H9 (cell line): ENCODE measurements around the gene AKT1. TPM values are rescaled to one million over a fixed set of nuclear protein-coding genes. Genes with fewer than 3 reads are reported as not detected.
"Not testable (repeated sequence)": the region's sequence is repeated elsewhere in the genome, so short reads cannot be mapped to it uniquely, and the experiment has no call there.

ENCODE experiments used
- DNase-seq: peaks from one replicate; pipeline ENCODE4 v3.0.0-alpha.2; 2017
- H2AFZ ChIP-seq: one replicate; pipeline ENCODE4 v1.6.1; 2013; ENCODE audit warnings: mild to moderate bottlenecking, low read length, control low read depth, moderate library complexity
- H2AK5ac ChIP-seq: 2 replicates; pipeline ENCODE4 v1.6.1; 2013; ENCODE audit warnings: low read length, control low read depth, mixed read lengths; ENCODE audit not compliant: insufficient read length
- H2BK120ac ChIP-seq: one replicate; pipeline ENCODE4 v1.6.1; 2013; ENCODE audit warnings: low read depth, mild to moderate bottlenecking, low read length, control low read depth, inconsistent platforms; ENCODE audit not compliant: poor library complexity, severe bottlenecking
- H2BK12ac ChIP-seq: 2 replicates; pipeline ENCODE4 v1.6.1; 2013; ENCODE audit warnings: low read length, control low read depth, mixed read lengths, low read depth; ENCODE audit not compliant: insufficient read length
- H2BK15ac ChIP-seq: 2 replicates; pipeline ENCODE4 v1.6.1; 2013; ENCODE audit warnings: low read depth, low read length, control low read depth
- H2BK20ac ChIP-seq: one replicate; pipeline ENCODE4 v1.6.1; 2013; ENCODE audit warnings: low read depth, mild to moderate bottlenecking, low read length, control low read depth, inconsistent platforms; ENCODE audit not compliant: poor library complexity, severe bottlenecking
- H2BK5ac ChIP-seq: 2 replicates; pipeline ENCODE4 v1.6.1; 2013; ENCODE audit warnings: low read length, control low read depth, mixed read lengths; ENCODE audit not compliant: insufficient read length
- H3K14ac ChIP-seq: 2 replicates; pipeline ENCODE4 v1.6.1; 2013; ENCODE audit warnings: low read length, control low read depth; ENCODE audit not compliant: insufficient read depth
- H3K18ac ChIP-seq: 2 replicates; pipeline ENCODE4 v1.6.1; 2013; ENCODE audit warnings: low read depth, mild to moderate bottlenecking, mixed read lengths, low read length, control low read depth; ENCODE audit not compliant: insufficient read length
- H3K23ac ChIP-seq: 2 replicates; pipeline ENCODE4 v1.6.1; 2013; ENCODE audit warnings: low read length, control low read depth, mixed read lengths, low read depth; ENCODE audit not compliant: insufficient read length
- H3K23me2 ChIP-seq: 2 replicates; pipeline ENCODE4 v1.6.1; 2013; ENCODE audit warnings: low read depth, mild to moderate bottlenecking, mixed read lengths, low read length, control low read depth; ENCODE audit not compliant: insufficient read length, poor library complexity, severe bottlenecking
- H3K27ac ChIP-seq: 2 replicates; pipeline ENCODE4 v1.5.1; 2013; ENCODE audit warnings: low read length, control low read depth, mixed read lengths, low read depth; ENCODE audit not compliant: insufficient read length
- H3K27me3 ChIP-seq: 2 replicates; pipeline ENCODE4 v1.6.1; 2013; ENCODE audit warnings: low read length, control low read depth, inconsistent platforms; ENCODE audit not compliant: insufficient read depth
- H3K4ac ChIP-seq: 2 replicates; pipeline ENCODE4 v1.6.1; 2013; ENCODE audit warnings: low read depth, mild to moderate bottlenecking, control low read depth, inconsistent platforms, low read length, moderate library complexity
- H3K4me1 ChIP-seq: 2 replicates; pipeline ENCODE4 v1.6.1; 2013; ENCODE audit warnings: low read length, control low read depth, inconsistent platforms; ENCODE audit not compliant: insufficient read depth
- H3K4me2 ChIP-seq: 2 replicates; pipeline ENCODE4 v1.6.1; 2013; ENCODE audit warnings: low read length, control low read depth, mixed read lengths; ENCODE audit not compliant: insufficient read length, insufficient read depth
- H3K56ac ChIP-seq: 2 replicates; pipeline ENCODE4 v1.6.1; 2013; ENCODE audit warnings: low read depth, mild to moderate bottlenecking, mixed read lengths, low read length, control low read depth; ENCODE audit not compliant: insufficient read length
- H3K79me1 ChIP-seq: 2 replicates; pipeline ENCODE4 v1.6.1; 2013; ENCODE audit warnings: low read depth, mild to moderate bottlenecking, moderate library complexity, low read length, control low read depth, inconsistent platforms; ENCODE audit not compliant: insufficient read depth, poor library complexity, severe bottlenecking
- H3K79me2 ChIP-seq: 2 replicates; pipeline ENCODE4 v1.6.1; 2013; ENCODE audit warnings: low read length, control low read depth, inconsistent platforms; ENCODE audit not compliant: insufficient read depth
- H3K9ac ChIP-seq: 2 replicates; pipeline ENCODE4 v1.6.1; 2013; ENCODE audit warnings: low read length, control low read depth, mixed read lengths; ENCODE audit not compliant: insufficient read length; ENCODE audit errors: extremely low read depth
- H3K9me3 ChIP-seq: one replicate; pipeline ENCODE4 v1.6.1; 2013; ENCODE audit warnings: low read depth, low read length, inconsistent platforms; ENCODE audit not compliant: control insufficient read depth
- H3T11ph ChIP-seq: one replicate; pipeline ENCODE4 v1.6.1; 2013; ENCODE audit warnings: mild to moderate bottlenecking, low read length, control low read depth, inconsistent platforms
- H4K20me1 ChIP-seq: one replicate; pipeline ENCODE4 v1.6.1; 2013; ENCODE audit not compliant: control insufficient read depth, insufficient read length, insufficient read depth
- H4K5ac ChIP-seq: 2 replicates; pipeline ENCODE4 v1.6.1; 2013; ENCODE audit warnings: low read depth, mild to moderate bottlenecking, mixed read lengths, low read length, control low read depth; ENCODE audit not compliant: insufficient read length
- H4K8ac ChIP-seq: replicated peaks from 2 replicates; pipeline ENCODE4 v1.6.1; 2013; ENCODE audit warnings: low read length, control low read depth, mixed read lengths, low read depth; ENCODE audit not compliant: insufficient read length
- H4K91ac ChIP-seq: 2 replicates; pipeline ENCODE4 v1.6.1; 2013; ENCODE audit warnings: low read depth, mild to moderate bottlenecking, moderate library complexity, mixed read lengths, low read length, control low read depth; ENCODE audit not compliant: insufficient read length
- H3K27ac Mint-ChIP-seq, 3 experiments: 2 replicates in 2 of 3; 3 replicates in 1 of 3; pipeline ENCODE4 v1.8.0; 2020 to 2021; ENCODE audit warnings: mixed read lengths in 3 of 3, mild to moderate bottlenecking in 1 of 3, moderate library complexity in 1 of 3
- H3K27me3 Mint-ChIP-seq: 2 replicates; pipeline ENCODE4 v1.8.0; 2021; ENCODE audit warnings: low read depth, mild to moderate bottlenecking, moderate library complexity, mixed read lengths
- H3K36me3 Mint-ChIP-seq, 3 experiments: 2 replicates in 2 of 3; 3 replicates in 1 of 3; pipeline ENCODE4 v1.8.0; 2020 to 2021; ENCODE audit warnings: low read depth in 3 of 3, mixed read lengths in 3 of 3; ENCODE audit not compliant: insufficient read depth in 1 of 3
- H3K4me1 Mint-ChIP-seq, 2 experiments: 2 replicates each; pipeline ENCODE4 v1.8.0; 2020; ENCODE audit warnings: mixed read lengths in 2 of 2
- H3K4me3 Mint-ChIP-seq, 2 experiments: 2 replicates in 1 of 2; 3 replicates in 1 of 2; pipeline ENCODE4 v1.8.0; 2020 to 2021; ENCODE audit warnings: mild to moderate bottlenecking in 2 of 2, mixed read lengths in 2 of 2, moderate library complexity in 1 of 2
- H3K9me3 Mint-ChIP-seq, 2 experiments: 2 replicates in 1 of 2; 3 replicates in 1 of 2; pipeline ENCODE4 v1.8.0; 2020; ENCODE audit warnings: mild to moderate bottlenecking in 2 of 2, mixed read lengths in 2 of 2, moderate library complexity in 1 of 2
- CTCF ChIP-seq: fragments of 200-600 bp; sonication (generic); conservative IDR thresholded peaks from 3 replicates; pipeline ENCODE4 v1.8.0; 2021; ENCODE audit warnings: antibody characterized with exemption, mild to moderate bottlenecking
- WGBS: extraction: QIAGEN DNeasy Blood & Tissue Kit; methylation state at CpG from one replicate; pipeline ENCODE4 v1.1.7; 2013; ENCODE audit warnings: missing lambda C conversion rate, low lambda C conversion rate, mixed read lengths; ENCODE audit not compliant: insufficient read length; ENCODE audit errors: extremely low coverage; 5-methylcytosine and 5-hydroxymethylcytosine counted together
- total RNA-seq: library from RNA; stranded (reverse); gene quantifications from 2 replicates; pipeline ENCODE4 v1.2.1, GENCODE V29; 2021

Gene AKT1
- total RNA-seq, 1 experiment from 2014 or later, result 101 TPM

GRCh38 chr14:104751539-104752422, 43.8 kb downstream of the AKT1 start:
- Histone ChIP-seq H3K56ac (no peak overlapping the region), H2BK20ac (no peak overlapping the region), H2AFZ (no peak overlapping the region), H3K9ac (no peak overlapping the region), H4K5ac (no peak overlapping the region), H3K27ac (no peak overlapping the region), H3T11ph (no peak overlapping the region), H3K14ac (no peak overlapping the region), H4K91ac (no peak overlapping the region), H2AK5ac (no peak overlapping the region), H2BK120ac (no peak overlapping the region), H3K4me2 (peak overlapping the region; percentile 47), H3K4me1 (no peaks in the 10 kb centered on the region; the same call in 1 of the 2 replicates), H2BK15ac (no peak overlapping the region), H4K8ac (no peak overlapping the region), H4K20me1 (no peaks in the 10 kb centered on the region), H2BK5ac (no peak overlapping the region), H3K23ac (no peak overlapping the region), H3K27me3 (no peaks in the 10 kb centered on the region), H3K18ac (peak overlapping the region; percentile 76), H3K9me3 (peaks cover 6% of the 10 kb centered on the region), H3K4ac (no peak overlapping the region), H3K79me2 (peaks cover 16% of the 10 kb centered on the region; the same call in 1 of the 2 replicates), H3K79me1 (no peaks in the 10 kb centered on the region), H2BK12ac (no peak overlapping the region), H3K23me2 (peaks cover 12% of the 10 kb centered on the region)
- TF ChIP-seq CTCF, result no peak
- Mint-ChIP-seq H3K36me3 (peaks cover 10 to 40% (median 29%) of the 10 kb centered on the region in 3 experiments; a peak in 6 of 7 replicates), H3K27me3 (peaks cover 7% of the 10 kb centered on the region), H3K4me1 (peaks cover 18 to 19% of the 10 kb centered on the region in 2 experiments), H3K9me3 (peaks cover 13 to 19% of the 10 kb centered on the region in 2 experiments), H3K4me3 (peak overlapping the region; percentile 87 to 90), H3K27ac (no peak overlapping the region)
- no peak for DNase-seq
- WGBS, result no CpG with 5 or more reads among the region's 90 CpGs

- WGBS, result no CpG with 5 or more reads among the region's 5 CpGs
- H3K23ac ChIP-seq, H2BK12ac ChIP-seq: not testable (repeated sequence)
These were observed 44.8 kb downstream of the AKT1 start for GRCh38 chr14:104750753-104751057.

More at GRCh38 chr14:104750753-104751057, 44.8 kb downstream of the AKT1 start:
- H3K79me2 ChIP-seq, result peaks cover 16% of the 10 kb centered on the region; the same call in 1 of the 2 replicates
- H2BK120ac ChIP-seq, H4K20me1 ChIP-seq, H3K27me3 Mint-ChIP-seq, H2BK20ac ChIP-seq, H3K14ac ChIP-seq, H3K79me1 ChIP-seq, H3K27me3 ChIP-seq, H2AFZ ChIP-seq, H4K91ac ChIP-seq, H3K18ac ChIP-seq, H3K4me2 ChIP-seq, H3K9ac ChIP-seq, H3K4me1 ChIP-seq, H3T11ph ChIP-seq, H4K8ac ChIP-seq, DNase-seq, H3K27ac ChIP-seq, H3K4me3 Mint-ChIP-seq, H2BK15ac ChIP-seq, H3K9me3 ChIP-seq, H3K4ac ChIP-seq, H4K5ac ChIP-seq, H3K56ac ChIP-seq, H3K27ac Mint-ChIP-seq, H2BK5ac ChIP-seq, H2AK5ac ChIP-seq: not testable (repeated sequence)
- H3K4me1 Mint-ChIP-seq, result peaks cover 18 to 19% of the 10 kb centered on the region in 2 experiments
- H3K9me3 Mint-ChIP-seq, result peaks cover 13 to 19% of the 10 kb centered on the region in 2 experiments
- H3K23me2 ChIP-seq, result peaks cover 12% of the 10 kb centered on the region
- H3K36me3 Mint-ChIP-seq, result peaks cover 6 to 31% (median 19%) of the 10 kb centered on the region in 3 experiments; a peak in 6 of 7 replicates
